HL-60/S4 (cell line): ENCODE data around the gene SPC25.

ENCODE experiments used
- in situ Hi-C: fragments of 300-500 bp; cut with MboI; formaldehyde crosslinking; loops from 2 replicates; pipeline ENCODE4 v1.14.3; 2022; ENCODE audit warnings: low sequenced_read_pairs

The SPC25 gene

GRCh38 chr2:168848225-168848624 lies 42.0 kb downstream of the SPC25 start:
- in situ Hi-C loops = no loop called here

GRCh38 chr2:168843253-168843652 lies 47.0 kb downstream of the SPC25 start:
- in situ Hi-C loops = no loop called here

GRCh38 chr2:168841445-168841844 lies 48.8 kb downstream of the SPC25 start:
- in situ Hi-C loops = no loop called here

GRCh38 chr2:168835969-168836368 lies 54.3 kb downstream of the SPC25 start:
- in situ Hi-C loops = no loop called here

GRCh38 chr2:168831662-168832061 lies 58.6 kb downstream of the SPC25 start:
- in situ Hi-C loops = no loop called here

- in situ Hi-C loops = no loop called here
Measured at GRCh38 chr2:168830958-168831357, 59.3 kb downstream of the SPC25 start.

GRCh38 chr2:168825126-168825525 lies 65.1 kb downstream of the SPC25 start:
- in situ Hi-C loops = no loop called here

GRCh38 chr2:168821992-168822391 lies 68.2 kb downstream of the SPC25 start:
- in situ Hi-C loops = no loop called here

- in situ Hi-C loops = no loop called here
Measured at GRCh38 chr2:168821577-168821976, 68.7 kb downstream of the SPC25 start.
